HG02870 (cell line): Measurements from ENCODE around the gene BCAP29.
"Not testable (repeated sequence)": the region's sequence is repeated elsewhere in the genome, so short reads cannot be mapped to it uniquely, and the experiment has no call there.

Experiments
- ATAC-seq: cut with Tn5 transposase; IDR thresholded peaks from one replicate; pipeline ENCODE4 v1.9.1; 2021; ENCODE audit warnings: mild to moderate bottlenecking, moderate library complexity; ENCODE audit not compliant: unreplicated experiment

Gene BCAP29

DNA sequence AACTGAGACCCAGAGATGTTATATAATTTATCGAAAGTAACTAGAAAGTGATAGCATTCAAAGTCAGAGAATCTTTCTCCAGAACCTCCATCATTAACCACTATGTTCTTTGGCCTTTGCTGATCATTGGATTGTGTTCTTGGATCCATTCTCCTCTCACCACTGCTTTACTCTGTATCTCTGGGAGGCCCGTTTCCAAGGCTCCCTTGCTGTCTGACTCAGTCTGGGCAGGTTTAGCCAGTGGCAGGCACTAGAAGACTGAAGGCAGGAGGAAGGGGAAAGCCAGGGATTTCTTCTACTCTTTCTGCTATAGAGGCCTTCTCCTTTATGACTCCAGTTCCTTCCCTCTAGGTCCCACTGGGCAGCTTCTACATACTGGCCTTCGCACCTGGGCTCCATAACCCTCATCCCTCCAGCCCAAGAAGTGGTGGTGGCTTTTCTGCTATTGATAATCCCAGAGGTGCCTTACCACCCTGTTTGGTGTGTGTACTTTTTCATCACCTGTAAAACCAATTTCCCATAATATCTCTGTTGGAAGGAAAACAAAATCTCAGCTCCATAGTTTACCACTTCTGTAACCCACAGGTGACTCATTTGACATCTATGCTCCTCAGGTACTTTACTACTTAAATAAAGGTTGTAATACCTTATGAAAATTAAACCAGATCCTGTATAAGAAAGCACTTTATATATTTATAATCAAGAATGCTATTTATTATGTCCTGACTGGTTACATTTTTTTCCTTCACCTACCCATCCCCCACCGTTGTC is 36.0 kb downstream of the BCAP29 start:
- ATAC-seq, result no peak

DNA sequence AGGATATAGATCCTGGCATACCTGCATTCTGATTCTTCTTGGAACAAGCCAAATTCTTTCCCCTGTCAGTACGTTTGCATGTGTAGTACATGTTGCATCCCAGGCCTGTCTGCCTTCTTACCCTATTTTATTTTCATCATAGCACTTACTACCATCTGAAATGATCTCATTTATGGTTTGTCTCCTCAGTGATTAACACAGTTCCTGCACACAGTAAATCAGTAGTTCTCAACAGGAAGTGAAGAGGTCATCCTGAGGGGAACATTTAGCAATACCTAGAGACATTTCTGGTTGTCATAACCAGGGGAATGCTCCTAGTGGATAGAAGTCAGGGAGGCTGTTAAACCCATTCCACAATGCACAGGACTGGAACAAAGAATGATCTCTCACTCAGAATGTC is 42.4 kb downstream of the BCAP29 start:
- no peak for ATAC-seq

DNA sequence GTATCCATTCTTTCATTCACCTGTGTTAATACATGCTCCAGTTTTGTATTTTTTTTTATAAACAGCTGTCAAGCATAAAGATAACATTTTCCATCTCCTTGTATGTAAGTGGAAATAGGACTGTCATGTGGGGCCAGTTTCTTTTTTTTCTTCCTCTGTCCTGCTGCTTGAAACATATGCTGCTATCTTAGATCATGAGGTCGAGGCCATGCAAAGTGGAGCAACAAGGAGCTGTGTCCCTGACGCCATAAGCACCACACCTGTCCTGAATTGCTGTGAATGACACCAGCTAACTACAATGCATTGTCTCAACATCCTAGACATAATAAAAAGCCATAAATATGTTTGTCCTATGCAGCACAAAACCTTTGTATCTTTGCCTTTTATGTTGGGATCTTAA is 42.8 kb downstream of the BCAP29 start:
- no peak for ATAC-seq

- ATAC-seq, result no peak
These were observed 47.0 kb downstream of the BCAP29 start for GRCh38 chr7:107627002-107627401.

- no peak for ATAC-seq
These were observed 48.5 kb downstream of the BCAP29 start for GRCh38 chr7:107628461-107629064.

- no peak for ATAC-seq
These were observed 50.3 kb downstream of the BCAP29 start for GRCh38 chr7:107630342-107630741.

GRCh38 chr7:107631588-107632491 is 51.8 kb downstream of the BCAP29 start:
- ATAC-seq, result no peak

GRCh38 chr7:107632492-107632865 is 52.4 kb downstream of the BCAP29 start:
- no peak for ATAC-seq

- peak; percentile 93 for ATAC-seq
These were observed 58.5 kb downstream of the BCAP29 start for GRCh38 chr7:107638594-107638993.

DNA sequence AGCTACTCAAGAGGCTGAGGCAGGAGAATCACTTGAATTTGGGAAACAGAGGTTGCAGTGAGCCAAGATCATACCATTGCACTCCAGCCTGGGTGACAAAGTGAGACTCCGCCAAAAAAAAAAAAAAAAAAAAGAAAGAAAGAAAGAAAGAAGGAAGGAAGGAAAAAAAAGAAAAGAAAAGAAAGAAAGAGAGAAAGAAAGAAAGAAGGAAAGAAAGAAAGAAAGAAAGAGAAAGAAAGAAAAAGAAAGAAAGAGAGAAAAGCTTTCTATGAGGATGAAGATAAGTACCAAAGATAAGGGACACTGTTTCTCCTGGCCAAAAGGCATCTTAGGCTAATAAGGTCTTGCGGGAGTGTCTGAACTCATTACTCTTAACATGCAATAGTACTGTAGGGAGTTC is 59.0 kb downstream of the BCAP29 start:
- ATAC-seq, result not testable (repeated sequence)

DNA sequence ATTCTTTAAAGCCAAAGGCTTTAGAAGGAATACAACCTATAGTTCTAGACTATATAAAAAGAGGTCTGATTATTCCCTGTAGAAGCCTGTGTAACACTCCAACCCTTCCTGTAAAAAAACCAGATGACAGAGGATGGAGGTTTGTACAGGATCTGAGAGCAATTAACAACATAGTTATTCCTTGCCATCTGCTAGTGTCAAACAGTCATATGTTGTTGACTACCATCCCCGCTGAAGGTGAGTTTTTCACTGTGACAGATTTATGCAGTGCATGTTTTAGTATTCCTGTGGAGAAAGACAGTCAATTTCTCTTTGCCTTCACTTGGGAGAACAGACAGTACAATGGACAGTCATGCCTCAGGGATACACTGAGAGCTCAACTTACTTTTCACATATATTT is 61.6 kb downstream of the BCAP29 start:
- ATAC-seq, result no peak

- no peak for ATAC-seq
These were observed 62.5 kb downstream of the BCAP29 start for GRCh38 chr7:107642501-107642900.

DNA sequence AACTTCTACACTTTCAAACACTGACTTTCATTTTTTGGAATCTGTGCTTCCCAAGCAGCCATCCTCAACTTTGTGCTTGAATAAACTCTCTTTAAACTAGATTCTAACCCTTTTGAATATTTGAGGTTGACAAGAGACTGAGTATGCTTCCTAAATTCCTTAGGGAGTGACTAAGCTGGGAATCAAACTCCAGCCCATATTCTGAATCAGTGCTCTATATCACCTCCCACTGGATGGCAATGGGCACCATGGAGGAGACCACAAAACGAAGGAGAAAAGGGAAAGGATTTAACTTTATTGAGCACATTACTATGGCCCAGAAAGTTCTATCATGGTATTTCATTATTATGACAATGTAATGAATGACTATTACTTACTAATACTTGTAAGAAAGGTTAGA is 63.4 kb downstream of the BCAP29 start:
- ATAC-seq, result no peak

GRCh38 chr7:107643938-107644308 is 63.9 kb downstream of the BCAP29 start:
- ATAC-seq, result no peak

GRCh38 chr7:107644309-107644974 is 64.4 kb downstream of the BCAP29 start:
- ATAC-seq, result no peak

DNA sequence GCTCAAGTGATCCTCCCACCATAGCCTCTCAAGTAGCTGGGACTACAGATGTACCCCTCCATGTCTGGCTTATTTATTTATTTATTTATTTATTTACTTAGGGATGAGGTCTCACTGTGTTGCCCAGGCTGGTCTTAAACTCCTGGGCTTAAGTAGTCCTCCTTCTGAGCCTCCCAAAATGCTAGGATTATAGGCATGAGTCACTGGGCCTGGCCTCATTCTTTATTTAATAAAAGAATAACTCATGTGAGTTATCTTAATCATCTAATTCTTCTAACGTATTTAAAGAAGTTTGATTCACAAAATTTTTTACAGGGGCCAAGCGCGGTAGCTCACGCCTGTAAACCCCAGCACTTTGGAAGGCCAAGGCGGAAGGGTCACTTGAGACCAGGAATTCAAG is 72.6 kb downstream of the BCAP29 start:
- no peak for ATAC-seq

- ATAC-seq, result no peak
These were observed 78.4 kb downstream of the BCAP29 start for GRCh38 chr7:107658467-107658866.

DNA sequence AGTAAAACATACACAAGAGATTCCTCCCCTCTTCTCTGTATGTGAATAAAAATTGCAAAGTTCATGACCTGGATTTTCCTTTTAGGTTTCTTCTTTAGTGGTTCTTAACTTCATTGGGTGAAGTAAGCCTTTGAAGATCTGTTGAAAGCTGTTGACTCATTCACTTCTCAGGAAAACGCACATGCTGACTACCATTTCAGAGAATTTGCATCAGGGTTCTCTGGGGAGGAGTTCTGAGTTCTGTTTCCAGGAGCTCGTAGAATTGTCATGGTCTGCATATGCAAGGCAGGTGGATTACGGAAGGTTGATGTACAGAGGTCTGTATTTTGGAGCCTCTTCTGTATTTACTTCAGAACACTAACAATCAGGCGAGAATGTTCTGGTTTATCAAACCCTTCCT is 79.6 kb downstream of the BCAP29 start:
- ATAC-seq, result no peak

DNA sequence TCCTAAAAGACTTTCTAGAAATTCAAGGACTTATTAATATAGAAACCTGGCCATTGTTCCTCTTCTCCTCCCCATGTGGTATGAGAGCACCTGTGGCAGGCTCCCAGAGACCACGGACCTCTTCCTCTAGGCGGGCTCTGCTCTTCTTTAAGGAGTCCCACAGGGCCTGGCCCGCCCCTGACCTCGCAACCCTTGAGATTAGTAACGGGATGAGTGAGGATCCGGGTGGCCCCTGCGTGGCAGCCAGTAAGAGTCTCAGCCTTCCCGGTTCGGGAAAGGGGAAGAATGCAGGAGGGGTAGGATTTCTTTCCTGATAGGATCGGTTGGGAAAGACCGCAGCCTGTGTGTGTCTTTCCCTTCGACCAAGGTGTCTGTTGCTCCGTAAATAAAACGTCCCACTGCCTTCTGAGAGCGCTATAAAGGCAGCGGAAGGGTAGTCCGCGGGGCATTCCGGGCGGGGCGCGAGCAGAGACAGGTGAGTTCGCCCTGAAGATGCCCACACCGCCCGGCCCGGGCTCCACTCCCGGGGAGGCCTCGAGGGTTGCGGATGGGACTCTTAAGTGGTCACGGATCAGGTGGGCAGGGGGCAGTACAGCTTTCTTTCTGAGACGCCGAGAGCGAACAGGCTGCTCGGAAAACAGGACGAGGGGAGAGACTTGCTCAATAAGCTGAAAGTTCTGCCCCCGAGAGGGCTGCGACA is 80.5 kb downstream of the BCAP29 start, which contains the start of gene SLC26A4:
Gene SLC26A4, plus strand, starts transcription at position 448 of the 700 bp plus-strand sequence. CDS start 814 bp downstream, outside the sequence.
- ATAC-seq, result peak; percentile 56

DNA sequence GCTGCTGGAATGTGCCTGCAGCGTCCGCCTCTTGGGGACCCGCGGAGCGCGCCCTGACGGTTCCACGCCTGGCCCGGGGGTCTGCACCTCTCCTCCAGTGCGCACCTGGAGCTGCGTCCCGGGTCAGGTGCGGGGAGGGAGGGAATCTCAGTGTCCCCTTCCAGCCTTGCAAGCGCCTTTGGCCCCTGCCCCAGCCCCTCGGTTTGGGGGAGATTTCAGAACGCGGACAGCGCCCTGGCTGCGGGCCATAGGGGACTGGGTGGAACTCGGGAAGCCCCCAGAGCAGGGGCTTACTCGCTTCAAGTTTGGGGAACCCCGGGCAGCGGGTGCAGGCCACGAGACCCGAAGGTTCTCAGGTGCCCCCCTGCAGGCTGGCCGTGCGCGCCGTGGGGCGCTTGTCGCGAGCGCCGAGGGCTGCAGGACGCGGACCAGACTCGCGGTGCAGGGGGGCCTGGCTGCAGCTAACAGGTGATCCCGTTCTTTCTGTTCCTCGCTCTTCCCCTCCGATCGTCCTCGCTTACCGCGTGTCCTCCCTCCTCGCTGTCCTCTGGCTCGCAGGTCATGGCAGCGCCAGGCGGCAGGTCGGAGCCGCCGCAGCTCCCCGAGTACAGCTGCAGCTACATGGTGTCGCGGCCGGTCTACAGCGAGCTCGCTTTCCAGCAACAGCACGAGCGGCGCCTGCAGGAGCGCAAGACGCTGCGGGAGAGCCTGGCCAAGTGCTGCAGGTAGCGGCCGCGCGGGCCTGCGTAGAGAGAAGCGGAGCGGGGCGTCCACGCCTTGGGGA is 81.2 kb downstream of the BCAP29 start:
- ATAC-seq, result peak; percentile 41
